OCI-LY3 (cell line): ENCODE measurements around the gene PTPN20.

Experiments
- H2AFZ ChIP-seq: fragments of 200-600, 300-600 bp; shearing (Covaris generic); 2 replicates; pipeline ENCODE4 v1.6.0; 2014; ENCODE audit warnings: antibody characterized with exemption, low read depth, low read length
- H3K27ac ChIP-seq: fragments of 200-600, 300-600 bp; sonication (generic); 2 replicates; pipeline ENCODE4 v1.5.1; 2014; ENCODE audit warnings: mild to moderate bottlenecking, low read length, moderate library complexity, mixed read lengths
- H3K27me3 ChIP-seq: fragments of 200-600, 300-600 bp; sonication (generic); 2 replicates; pipeline ENCODE4 v1.6.1; 2014; ENCODE audit warnings: low read depth, low read length, mixed read lengths
- H3K36me3 ChIP-seq: fragments of 200-600, 300-600 bp; sonication (generic); replicated peaks from 2 replicates; pipeline ENCODE3; 2014; ENCODE audit warnings: low read depth, low read length, mixed read lengths
- H3K4me1 ChIP-seq: fragments of 300-600, 200-600 bp; sonication (generic); 2 replicates; pipeline ENCODE4 v1.6.1; 2014; ENCODE audit warnings: low read length, mixed read lengths
- H3K4me2 ChIP-seq: fragments of 200-600, 300-600 bp; sonication (generic); 2 replicates; pipeline ENCODE4 v1.6.1; 2014; ENCODE audit warnings: low read length, mixed read lengths
- H3K4me3 ChIP-seq: fragments of 300-600, 200-600 bp; sonication (generic); 2 replicates; pipeline ENCODE4 v1.5.1; 2014; ENCODE audit warnings: antibody characterized with exemption, mild to moderate bottlenecking, low read length, moderate library complexity
- H3K79me2 ChIP-seq: fragments of 300-600, 200-600 bp; shearing (Covaris generic); 2 replicates; pipeline ENCODE4 v1.6.1; 2014; ENCODE audit warnings: mild to moderate bottlenecking, low read length, mixed read lengths
- H3K9ac ChIP-seq: fragments of 300-600, 200-600 bp; shearing (Covaris generic); 2 replicates; pipeline ENCODE4 v1.6.0; 2014; ENCODE audit warnings: mild to moderate bottlenecking, low read length, moderate library complexity
- H3K9me3 ChIP-seq: fragments of 200-600, 300-600 bp; shearing (Covaris generic); 2 replicates; pipeline ENCODE4 v1.6.1; 2014; ENCODE audit warnings: low read length, mixed read lengths; ENCODE audit not compliant: insufficient read depth
- H4K20me1 ChIP-seq: fragments of 200-600, 300-600 bp; sonication (generic); 2 replicates; pipeline ENCODE4 v1.6.1; 2016; ENCODE audit warnings: low read length, mixed read lengths; ENCODE audit not compliant: insufficient read depth
- EZH2phosphoT487 ChIP-seq: fragments of 200-600 bp; shearing (Covaris generic); IDR thresholded peaks from 2 replicates; pipeline ENCODE4 v1.6.1; 2018; ENCODE audit warnings: antibody characterized with exemption, mixed run types, low read depth
- TF ChIP-seq, protein P1 (sequence below): fragments of 200-600, 300-600 bp; sonication (generic); IDR thresholded peaks from 2 replicates; pipeline ENCODE4 v1.5.1; 2014; ENCODE audit warnings: antibody characterized with exemption, low read length, low read depth

PTPN20 gene

DNA sequence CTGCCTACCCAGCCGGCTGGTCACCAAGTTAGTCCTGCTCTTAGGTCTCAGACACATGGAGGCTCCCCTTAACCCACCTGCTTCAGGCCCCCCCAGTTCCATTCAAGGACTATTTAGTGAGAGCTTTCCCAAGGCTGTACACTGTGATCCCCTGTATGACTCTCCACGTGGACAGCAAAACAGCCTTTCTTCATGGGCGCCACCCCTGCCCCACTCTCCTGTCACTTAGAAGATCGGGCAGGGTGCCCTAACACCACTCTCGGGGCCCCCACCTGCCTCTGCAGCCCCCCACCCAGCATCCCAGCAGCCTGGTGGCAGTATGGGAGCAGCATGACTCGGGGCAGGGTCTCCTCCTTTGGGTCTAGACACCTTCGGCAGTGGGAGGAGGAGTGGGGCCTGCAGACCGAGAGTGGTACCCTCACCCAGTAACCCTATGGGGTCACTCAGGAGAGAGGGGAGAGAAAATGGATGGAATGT, 116.6 kb downstream of the PTPN20 start:
- H4K20me1 ChIP-seq = no peaks in the 10 kb centered on the region
- H3K79me2 ChIP-seq = no peaks in the 10 kb centered on the region
- no peak overlapping the region for H3K4me3 ChIP-seq
- no peaks in the 10 kb centered on the region for H3K9me3 ChIP-seq
- H2AFZ ChIP-seq = no peak overlapping the region
- H3K4me2 ChIP-seq = no peak overlapping the region
- no peak for TF ChIP-seq EZH2phosphoT487
- TF ChIP-seq, protein P1, sequence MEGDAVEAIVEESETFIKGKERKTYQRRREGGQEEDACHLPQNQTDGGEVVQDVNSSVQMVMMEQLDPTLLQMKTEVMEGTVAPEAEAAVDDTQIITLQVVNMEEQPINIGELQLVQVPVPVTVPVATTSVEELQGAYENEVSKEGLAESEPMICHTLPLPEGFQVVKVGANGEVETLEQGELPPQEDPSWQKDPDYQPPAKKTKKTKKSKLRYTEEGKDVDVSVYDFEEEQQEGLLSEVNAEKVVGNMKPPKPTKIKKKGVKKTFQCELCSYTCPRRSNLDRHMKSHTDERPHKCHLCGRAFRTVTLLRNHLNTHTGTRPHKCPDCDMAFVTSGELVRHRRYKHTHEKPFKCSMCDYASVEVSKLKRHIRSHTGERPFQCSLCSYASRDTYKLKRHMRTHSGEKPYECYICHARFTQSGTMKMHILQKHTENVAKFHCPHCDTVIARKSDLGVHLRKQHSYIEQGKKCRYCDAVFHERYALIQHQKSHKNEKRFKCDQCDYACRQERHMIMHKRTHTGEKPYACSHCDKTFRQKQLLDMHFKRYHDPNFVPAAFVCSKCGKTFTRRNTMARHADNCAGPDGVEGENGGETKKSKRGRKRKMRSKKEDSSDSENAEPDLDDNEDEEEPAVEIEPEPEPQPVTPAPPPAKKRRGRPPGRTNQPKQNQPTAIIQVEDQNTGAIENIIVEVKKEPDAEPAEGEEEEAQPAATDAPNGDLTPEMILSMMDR = no peak
- no peak overlapping the region for H3K27ac ChIP-seq
- no peaks in the 10 kb centered on the region for H3K27me3 ChIP-seq
- no peak overlapping the region for H3K9ac ChIP-seq
- no peaks in the 10 kb centered on the region for H3K36me3 ChIP-seq
- peaks cover 3% of the 10 kb centered on the region; the same call in 1 of the 2 replicates for H3K4me1 ChIP-seq

- Histone ChIP-seq H2AFZ (no peak overlapping the region), H3K79me2 (no peaks in the 10 kb centered on the region), H3K4me2 (no peak overlapping the region), H3K9ac (no peak overlapping the region), H3K27me3 (no peaks in the 10 kb centered on the region), H3K4me1 (peaks cover 3% of the 10 kb centered on the region; the same call in 1 of the 2 replicates), H3K9me3 (no peaks in the 10 kb centered on the region), H3K27ac (no peak overlapping the region), H3K36me3 (no peaks in the 10 kb centered on the region), H3K4me3 (no peak overlapping the region), H4K20me1 (no peaks in the 10 kb centered on the region)
- no peak for TF ChIP-seq EZH2phosphoT487
- TF ChIP-seq, protein P1 = no peak
These were observed 117.2 kb downstream of the PTPN20 start for GRCh38 chr10:47028466-47028865.

- H3K4me2 ChIP-seq = no peak overlapping the region
- H3K36me3 ChIP-seq = no peaks in the 10 kb centered on the region
- no peak overlapping the region for H3K4me3 ChIP-seq
- TF ChIP-seq, protein P1 = no peak
- no peak for TF ChIP-seq EZH2phosphoT487
- H3K27ac ChIP-seq = no peak overlapping the region
- peaks cover 5% of the 10 kb centered on the region for H3K4me1 ChIP-seq
- H3K27me3 ChIP-seq = no peaks in the 10 kb centered on the region
- H3K9ac ChIP-seq = no peak overlapping the region
- H3K79me2 ChIP-seq = no peaks in the 10 kb centered on the region
- no peak overlapping the region for H2AFZ ChIP-seq
- H3K9me3 ChIP-seq = no peaks in the 10 kb centered on the region
- H4K20me1 ChIP-seq = no peaks in the 10 kb centered on the region
These were observed 118.2 kb downstream of the PTPN20 start for GRCh38 chr10:47029181-47030009.

- Histone ChIP-seq H2AFZ (no peak overlapping the region), H3K27ac (no peak overlapping the region)
- no peak for TF ChIP-seq EZH2phosphoT487
- TF ChIP-seq, protein P1 = no peak
These were observed 119.0 kb downstream of the PTPN20 start for GRCh38 chr10:47030191-47030703.

More at GRCh38 chr10:47030191-47030703, 119.0 kb downstream of the PTPN20 start:
- Histone ChIP-seq H3K4me1 (peaks cover 11% of the 10 kb centered on the region), H3K9ac (no peak overlapping the region), H3K27me3 (no peaks in the 10 kb centered on the region), H3K4me2 (no peak overlapping the region), H3K36me3 (no peaks in the 10 kb centered on the region), H3K4me3 (no peak overlapping the region), H4K20me1 (no peaks in the 10 kb centered on the region), H3K9me3 (no peaks in the 10 kb centered on the region), H3K79me2 (no peaks in the 10 kb centered on the region)
